Right renal cortex interstitium (tissue), 3 donors: ENCODE measurements around the gene CYP27B1. TPM values are rescaled to one million over a fixed set of nuclear protein-coding genes. Genes with fewer than 3 reads are reported as not detected.
"Not testable (repeated sequence)": the region's sequence is repeated elsewhere in the genome, so short reads cannot be mapped to it uniquely, and the experiment has no call there.

Source experiments
- DNase-seq, 3 donors: peaks; one replicate each; pipeline ENCODE4 v3.0.0-alpha.2; 2013; ENCODE audit warnings: low read depth in 3 of 3, low spot score in 2 of 3
- polyA plus RNA-seq, 3 donors: library from polyadenylated mRNA; unstranded; fragments of 120-200 nt; gene quantifications; one replicate each; pipeline ENCODE4 v1.2.1, GENCODE V29; 2013; ENCODE audit not compliant: insufficient read length in 3 of 3

The CYP27B1 gene
- polyA plus RNA-seq, 3 donors, result 0.80 to 1.0 (median 0.82) TPM

DNA sequence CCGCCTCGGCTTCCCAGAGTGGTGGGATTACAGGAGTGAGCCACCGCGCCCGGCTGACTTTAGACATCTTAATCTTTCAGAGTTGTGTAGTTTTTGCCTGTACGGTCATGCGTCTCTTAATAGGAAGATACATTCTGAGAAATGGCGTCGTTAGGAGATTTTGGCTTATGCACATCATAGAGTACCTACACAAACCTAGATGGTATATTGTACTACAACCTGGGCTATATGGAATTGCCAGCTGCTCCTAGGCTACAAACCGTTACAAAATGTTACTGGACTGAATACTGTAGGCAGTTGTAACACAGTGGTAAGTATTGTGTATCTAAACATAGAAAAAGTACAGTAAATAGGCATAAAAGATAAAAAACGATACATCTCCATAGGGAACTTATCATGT, 17.0 kb upstream of the CYP27B1 start:
- no peak for DNase-seq

DNA sequence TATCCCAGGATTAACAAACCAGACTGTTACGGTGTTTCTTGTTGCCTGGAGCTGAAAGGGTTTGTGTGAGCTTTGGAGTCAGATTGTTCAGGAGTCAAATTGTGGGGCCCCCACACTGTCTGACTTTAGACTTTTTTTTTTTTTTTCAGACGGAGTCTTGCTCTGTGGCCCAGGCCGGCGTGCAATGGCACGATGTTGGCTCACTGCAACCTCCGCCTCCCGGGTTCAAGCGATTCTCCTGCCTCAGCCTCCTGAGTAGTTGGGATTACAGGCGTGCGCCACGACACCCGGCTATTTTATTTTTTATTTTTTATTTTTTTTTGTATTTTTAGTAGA, 16.6 kb upstream of the CYP27B1 start:
- no peak for DNase-seq

DNA sequence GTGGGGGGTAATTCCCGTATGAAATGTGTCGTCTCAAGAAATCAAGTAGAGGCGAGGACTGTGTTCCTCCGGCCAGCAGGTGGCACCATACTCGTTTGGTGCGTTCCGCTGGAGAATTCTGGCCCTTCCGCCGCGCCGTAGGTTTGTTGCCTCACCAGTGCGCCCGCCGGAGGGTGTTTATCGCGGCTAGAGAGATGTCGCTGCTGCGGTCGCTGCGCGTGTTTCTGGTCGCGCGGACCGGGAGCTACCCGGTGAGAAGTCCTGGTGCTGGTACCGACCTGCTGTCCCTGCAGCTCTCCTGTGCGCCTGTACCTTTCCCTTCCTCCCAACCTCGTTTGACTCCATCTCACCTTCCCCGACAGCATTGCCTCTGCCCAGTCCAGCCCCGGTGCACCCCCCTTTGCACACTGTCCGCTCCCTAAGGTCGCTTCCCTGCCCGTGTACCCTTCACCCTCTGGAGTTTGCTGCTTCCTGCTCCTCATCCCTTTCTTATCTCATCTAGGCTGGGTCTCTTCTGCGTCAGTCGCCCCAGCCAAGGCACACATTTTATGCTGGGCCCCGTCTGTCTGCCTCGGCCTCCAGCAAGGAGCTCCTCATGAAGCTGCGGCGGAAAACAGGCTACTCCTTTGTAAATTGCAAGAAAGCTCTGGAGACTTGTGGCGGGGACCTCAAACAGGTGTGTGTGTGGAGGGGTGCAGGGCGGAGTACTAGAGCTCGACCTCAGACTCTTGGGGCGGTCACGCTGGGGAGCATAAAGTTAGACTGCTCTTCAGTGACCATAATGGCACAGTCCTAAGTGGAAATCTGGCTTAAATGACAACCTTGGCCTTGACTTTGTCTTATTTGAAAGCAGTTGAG, 16.0 kb upstream of the CYP27B1 start, which contains the start of gene TSFM:
TSFM (plus strand) TSS at position 180 of the 858 bp plus-strand sequence; CDS start at position 195, 15 bp downstream.
- peak; percentile 89 to 94 (median 90) for DNase-seq

DNA sequence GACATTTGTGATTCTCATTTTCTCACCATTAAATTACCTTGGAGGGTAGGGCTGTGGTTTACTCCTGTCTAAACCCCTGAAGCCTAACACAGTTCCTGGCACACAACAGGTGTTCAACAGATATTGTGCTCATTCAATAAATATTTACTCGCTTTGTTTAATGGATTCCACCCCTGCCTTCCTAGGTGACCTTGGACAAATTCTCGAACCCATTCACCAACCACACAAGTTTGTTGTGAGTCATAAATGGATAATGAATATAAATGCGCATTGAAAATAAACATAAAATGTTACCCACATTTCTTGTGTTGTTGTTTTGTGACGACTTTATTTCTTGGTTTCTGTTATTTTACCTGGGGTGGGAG, 15.3 kb upstream of the CYP27B1 start:
- DNase-seq, result no peak

DNA sequence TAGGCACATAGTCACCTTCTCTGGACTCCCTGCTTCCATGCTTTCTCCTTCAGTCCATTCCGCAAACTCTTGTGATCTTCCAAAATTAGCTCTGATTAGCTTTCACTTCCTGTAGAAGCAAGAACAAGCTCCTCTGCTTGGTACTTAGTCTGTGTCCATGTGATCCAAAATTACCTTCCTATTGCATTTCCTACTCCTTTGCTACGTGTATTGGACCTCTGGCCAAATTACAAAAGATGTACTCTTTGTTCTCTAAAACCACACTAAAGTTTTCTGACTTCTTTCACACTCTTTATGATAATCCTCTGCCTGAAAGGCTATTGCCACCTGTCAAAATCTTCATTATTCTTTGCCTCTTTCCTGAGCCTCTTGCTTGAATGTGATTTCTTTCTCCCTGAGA, 14.9 kb upstream of the CYP27B1 start:
- no peak for DNase-seq

DNA sequence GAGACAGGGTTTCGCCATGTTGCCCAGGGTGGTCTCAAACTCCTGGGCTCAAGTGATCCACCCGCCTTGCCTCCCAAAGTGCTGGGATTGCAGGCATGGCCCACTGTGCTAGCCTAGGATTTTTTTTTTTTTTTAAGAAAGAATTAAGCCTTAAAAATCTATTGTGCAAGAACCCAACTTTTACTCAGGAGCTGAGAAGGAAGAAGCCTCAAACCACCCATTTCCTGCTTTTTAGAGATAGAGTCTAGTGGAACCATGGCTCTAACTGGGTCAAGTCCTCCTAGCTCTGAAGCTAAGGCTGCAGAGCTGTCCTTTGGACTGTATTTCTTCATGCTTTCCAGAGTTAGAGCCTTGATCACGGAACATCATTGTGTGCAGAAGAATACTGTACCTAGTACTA, 14.4 kb upstream of the CYP27B1 start:
- no peak for DNase-seq

DNA sequence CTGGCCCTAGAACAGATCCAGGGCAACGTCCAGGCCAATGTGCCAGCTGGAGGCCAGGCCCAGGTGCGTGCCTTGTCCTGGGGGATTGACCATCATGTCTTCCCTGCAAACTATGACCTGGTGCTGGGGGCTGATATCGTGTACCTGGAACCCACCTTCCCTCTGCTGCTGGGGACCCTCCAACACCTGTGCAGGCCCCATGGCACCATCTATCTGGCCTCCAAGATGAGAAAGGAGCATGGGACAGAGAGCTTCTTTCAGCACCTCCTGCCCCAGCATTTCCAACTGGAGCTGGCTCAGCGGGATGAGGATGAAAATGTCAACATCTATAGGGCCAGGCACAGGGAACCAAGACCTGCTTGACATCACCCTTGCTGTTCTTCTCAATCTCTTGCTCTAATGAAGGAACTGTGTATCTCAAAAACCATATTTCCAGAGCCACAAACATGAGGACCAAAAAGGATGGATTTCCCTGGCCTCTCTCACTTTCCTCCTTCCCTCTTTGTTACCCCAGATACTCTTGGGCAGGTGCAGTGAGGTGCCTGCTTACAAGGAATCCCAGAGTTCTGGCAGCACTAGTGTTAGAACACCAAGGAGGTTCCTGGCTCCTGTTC, 13.5 kb upstream of the CYP27B1 start:
- no peak for DNase-seq

DNA sequence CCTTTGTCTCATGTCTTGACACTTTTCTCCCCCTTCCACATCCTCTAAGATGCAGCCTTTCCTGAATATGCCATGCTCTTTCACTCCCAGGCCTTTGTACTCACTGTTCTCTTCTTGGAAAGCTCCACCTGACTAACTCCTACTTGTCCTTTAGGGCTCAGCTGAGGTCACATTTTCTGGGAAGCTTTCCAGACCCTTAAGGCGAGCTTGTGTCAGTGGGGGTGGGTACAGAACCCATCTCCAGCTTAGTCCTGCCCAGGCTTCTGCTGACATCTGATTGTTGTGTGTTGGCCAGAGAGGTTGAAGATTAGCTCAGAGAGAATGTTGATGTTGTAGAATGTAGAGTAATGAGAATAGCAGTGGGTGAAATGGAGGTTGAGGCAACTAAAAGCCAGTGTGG, 12.9 kb upstream of the CYP27B1 start:
- DNase-seq, result no peak

DNA sequence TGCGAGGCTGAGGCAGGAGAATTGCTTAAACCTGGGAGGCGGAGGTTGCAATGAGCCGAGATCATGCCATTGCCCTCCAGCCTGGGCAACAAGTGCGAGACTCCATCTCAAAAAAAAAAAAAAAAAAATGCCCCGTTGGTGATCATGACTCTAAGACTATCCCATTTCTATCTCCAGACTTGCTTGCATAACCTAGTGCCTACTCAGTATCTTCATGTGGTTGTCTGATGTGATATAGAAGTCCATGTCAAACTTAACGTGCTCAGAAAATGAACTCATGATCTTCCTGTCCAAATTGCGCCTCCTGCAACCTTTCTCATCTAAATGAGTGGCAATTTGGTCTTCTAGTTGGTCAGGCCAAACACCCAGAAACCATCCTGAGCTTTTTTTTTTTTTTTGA, 11.0 kb upstream of the CYP27B1 start:
- DNase-seq, result no peak

DNA sequence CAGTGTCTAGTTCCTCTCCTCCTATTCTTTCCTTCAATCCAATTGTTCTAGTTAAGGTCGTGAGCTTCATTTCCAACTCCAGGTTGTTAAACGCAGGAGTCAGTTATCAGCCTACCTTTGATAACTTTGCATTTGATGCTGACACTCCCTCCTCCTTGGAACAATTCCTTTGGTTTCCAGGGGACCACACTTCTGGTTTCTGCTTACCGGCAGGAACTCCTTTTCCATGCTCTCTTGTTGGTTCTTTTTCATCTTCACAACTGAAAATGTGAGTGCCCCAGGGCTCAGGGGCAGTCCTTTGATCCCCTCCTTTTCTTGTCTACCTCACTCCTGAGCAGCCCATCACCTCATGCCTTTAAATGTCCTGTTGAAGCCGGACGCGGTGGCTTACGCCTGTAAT, 10.5 kb upstream of the CYP27B1 start:
- DNase-seq, result no peak

DNA sequence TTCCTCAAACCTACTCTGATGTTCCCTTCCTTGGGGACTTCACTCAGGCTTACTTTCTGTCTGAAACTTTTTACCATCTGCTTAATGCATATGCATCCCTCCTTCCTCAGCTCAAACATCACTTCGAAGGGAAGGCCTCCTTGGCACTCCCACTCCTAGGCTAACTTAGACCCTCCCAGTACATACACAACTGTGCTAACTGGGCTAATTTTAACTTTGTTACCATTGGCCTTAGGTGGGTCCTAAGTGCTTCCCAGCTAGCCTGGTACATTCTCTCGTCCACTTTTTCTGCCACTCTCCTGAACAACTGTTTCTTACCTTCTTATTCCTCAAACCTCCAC, 9.3 kb upstream of the CYP27B1 start:
- DNase-seq, result no peak

DNA sequence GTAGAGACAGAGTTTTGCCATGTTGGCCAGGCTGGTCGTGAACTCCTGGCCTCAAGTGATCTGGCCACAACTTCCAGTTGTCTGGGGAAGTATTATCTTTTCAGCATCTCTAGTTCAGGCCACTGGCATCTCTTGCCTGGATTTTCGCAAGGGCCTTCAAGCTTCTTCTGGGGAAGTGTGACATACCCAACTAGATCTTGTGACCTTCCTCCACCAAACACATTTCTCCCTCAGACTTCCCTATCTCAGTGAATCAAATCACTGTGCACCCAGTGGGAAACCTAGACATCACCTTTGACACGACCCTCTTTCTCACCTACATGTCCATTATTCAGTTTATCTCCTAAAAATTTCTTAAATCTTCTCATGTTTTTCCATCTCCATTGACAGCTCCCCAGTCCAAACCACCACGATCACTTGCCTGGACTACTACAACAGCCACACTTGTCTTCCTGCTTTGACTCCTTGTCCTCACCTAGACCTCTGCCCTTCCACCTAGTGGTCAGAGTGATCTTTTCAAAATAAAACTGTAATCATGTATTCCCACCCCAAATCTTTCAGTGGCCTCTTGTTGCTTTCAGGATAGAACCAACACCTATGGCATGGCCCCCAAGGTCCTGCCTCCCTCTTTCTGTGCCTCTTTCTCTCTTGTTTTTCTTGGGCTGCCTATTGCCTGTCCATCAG, 8.8 kb upstream of the CYP27B1 start:
- DNase-seq, result no peak

DNA sequence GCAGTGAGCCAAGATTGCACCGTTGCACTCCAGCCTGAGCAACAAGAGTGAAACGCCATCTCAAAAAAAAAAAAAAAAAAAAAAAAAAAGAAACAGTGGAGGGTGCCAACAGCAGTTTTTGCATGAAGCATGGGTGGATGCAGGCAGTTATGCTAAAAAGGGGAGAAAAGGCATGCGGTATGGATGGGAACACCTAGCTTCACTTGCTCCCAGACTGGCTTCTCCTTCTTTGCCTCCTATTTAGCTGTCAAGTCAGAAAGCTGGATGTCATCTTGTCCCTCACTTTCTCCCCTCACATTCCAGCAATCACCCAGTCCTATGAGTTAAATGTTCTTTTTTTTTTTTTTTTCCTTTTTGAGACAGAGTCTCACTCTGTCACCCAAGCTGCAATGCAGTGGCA, 8.2 kb upstream of the CYP27B1 start:
- no peak for DNase-seq

DNA sequence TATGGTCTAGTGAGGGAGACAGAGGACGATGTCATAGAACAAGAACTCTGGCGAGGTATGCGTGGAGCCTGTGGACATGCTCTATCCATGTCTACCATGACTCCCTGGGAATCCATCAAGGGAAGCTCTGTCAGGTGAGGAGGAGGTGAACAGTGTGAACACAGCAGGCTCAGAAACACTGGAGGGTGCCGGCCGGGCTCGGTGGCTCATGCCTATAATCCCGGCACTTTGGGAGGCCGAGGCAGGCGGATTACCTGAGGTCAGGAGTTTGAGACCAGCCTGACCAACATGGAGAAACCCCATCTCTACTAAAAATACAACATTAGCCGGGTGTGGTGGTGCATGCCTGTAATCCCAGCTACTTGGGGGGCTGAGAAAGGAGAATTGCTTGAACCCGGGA, 7.8 kb upstream of the CYP27B1 start:
- DNase-seq, result not testable (repeated sequence)

DNA sequence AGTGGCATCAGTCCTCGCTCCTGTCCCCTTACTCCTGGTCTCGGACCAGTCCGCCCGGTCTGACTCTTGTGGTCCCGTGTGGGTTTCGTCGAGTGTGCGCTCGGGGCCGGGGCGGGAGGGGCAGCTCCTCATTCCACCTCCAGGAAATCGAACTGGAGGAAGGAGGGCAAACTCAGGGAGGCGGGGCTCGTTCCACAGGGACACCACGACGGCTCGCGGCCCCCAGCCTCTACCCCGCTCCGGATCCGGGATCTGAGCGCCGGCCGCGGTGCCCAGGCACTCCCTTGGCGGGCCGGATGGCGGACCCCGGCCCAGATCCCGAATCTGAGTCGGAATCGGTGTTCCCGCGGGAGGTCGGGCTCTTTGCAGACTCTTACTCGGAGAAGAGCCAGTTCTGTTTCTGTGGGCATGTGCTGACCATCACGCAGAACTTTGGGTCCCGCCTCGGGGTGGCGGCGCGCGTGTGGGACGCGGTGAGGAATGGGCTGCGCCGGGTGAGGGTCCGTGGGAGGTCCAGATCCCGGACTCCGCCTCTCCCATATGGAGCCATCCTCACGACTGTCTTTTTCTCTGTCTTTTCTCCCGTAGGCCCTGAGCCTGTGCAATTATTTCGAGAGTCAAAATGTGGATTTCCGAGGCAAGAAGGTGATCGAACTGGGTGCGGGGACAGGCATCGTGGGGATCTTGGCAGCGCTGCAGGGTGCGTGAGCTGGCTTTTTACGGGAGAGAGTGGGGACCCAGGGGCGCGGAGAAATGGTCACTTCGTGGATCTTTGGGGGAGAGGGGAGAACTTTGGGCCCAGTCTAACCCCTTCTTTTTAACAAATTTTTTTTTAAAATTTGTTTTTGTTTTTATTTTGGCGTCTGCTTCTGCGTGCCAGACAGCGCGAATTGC, 5.8 kb upstream of the CYP27B1 start, which contains the start of gene EEF1AKMT3:
EEF1AKMT3 (plus strand) TSS at position 186 of the 894 bp plus-strand sequence; CDS start at position 297, 111 bp downstream.
- DNase-seq, result no peak

DNA sequence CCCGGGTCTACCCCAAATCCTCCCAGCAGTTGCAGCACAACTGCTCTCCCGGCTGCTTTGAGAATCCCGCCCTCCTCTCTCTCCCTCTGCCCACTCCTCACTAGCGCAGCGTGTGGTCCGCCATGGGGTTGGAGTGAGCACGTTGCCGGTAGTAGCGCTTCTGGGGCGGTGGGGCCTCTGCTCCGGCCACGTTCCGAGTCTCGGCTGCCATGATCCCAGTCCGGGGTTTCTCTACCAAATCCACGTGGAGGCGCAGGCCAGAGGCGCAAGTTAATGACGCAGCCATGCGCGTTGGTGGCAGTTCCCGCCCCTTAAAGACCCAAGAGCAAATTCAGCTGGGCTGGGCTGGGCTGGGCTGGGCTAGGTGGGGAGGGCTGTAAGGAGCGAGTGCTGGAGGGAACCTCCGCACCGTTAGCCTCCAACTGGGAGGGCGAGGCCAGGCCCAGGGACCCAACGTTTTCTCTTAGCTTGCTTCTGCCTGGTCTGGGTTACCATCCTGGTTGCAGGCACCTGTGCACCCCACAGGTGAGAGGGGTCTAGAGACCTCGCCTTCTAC, 5.1 kb upstream of the CYP27B1 start, which contains the start of gene METTL1:
METTL1 (minus strand) TSS at position 233 of the 556 bp plus-strand sequence; CDS start at position 211, 22 bp downstream.
- DNase-seq, result peak; percentile 92 to 96 (median 94)

DNA sequence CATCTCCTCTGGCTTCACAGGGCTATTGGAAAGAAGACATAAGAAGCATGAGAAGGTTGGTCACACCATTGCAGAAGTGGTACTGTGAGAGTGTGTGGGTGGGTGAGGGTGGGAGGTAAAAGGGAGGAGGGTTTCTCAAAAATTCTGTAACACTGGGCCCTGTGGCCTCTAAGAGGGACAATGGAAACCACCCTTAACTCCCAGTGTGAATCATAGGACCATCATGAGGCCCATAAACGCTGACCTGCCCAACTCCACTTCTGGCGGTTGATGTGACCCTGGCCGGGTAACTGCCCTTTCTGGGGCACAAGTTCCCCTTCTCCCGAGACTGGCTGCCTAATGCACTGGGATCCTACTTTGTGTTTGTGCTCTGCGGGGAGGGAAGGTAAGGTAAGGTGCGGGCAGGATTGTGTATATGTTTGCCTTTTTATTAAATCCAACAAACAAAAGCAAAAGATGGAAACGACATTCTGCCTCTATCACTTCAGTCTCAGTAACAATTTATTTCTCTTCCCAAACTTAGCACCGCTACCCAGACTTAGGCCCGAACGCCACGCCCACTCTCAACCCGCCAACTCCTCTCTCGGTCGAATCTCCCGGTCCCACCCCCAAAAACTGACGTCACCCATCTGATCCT, 4.5 kb upstream of the CYP27B1 start:
- peak; percentile 87 to 91 (median 89) for DNase-seq

DNA sequence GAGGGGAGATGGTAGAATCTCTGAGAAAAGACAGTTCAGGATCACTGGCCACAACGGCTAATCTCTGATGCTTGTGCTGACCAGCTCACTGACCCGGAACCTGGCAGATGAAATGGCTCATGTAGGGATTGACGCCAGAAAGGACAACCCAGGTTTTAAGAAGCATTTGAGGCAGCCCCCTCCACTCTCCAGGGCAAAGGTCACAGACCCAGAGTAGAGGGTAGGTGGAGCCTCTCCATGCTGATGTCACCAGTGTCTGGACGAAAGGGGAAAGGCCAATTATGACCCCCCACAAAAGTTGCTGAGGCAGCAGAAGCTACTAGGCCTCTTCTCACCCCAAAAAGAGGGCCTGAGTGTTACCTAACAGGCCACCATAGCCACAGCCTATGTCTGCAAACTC, 3.9 kb upstream of the CYP27B1 start:
- no peak for DNase-seq

DNA sequence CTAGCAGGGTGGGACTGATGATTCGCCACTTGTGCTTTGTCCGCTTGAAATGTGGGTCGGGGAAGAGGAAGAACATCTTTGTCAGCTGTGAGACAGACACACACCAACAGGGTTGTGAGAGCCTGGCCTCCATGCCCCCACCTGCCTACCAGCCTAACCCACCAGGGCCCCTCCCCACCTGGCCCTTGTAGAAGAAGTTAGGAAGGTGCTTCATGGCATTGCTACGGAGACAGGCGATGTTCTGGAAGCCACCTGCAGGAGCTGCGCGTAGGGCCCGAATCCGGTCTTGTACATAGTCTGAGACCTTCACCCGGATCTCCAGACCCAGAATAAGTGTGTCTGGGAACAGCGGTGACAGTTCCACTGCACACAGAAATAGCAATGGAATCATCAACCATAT, 2.7 kb upstream of the CYP27B1 start:
- DNase-seq, result no peak

DNA sequence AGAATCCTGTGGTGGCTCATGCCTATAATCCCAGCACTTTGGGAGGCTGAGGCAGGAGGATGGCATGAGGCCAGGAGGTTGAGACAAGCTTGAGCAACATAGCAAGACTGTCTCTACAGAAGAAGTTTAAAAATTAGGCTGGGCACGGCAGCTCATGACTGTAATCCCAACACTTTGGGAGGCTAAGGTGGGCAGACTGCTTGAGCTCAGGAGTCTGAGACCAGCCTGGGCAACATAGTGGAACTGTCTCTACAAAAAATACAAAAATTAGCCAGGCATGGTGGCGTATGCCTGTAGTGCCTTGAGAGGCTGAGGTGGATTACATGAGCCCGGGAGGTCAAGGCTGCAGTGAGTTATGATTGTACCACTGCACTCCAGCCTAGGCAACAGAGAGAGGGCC, 998 bp upstream of the CYP27B1 start:
- no peak for DNase-seq
